ENCODE measurements around the gene PROSER2. TPM values are rescaled to one million over a fixed set of nuclear protein-coding genes. Genes with fewer than 3 reads are reported as not detected.

The PROSER2 gene
- total RNA-seq, 3 donors from 2014 or later (not counting 1 experiment from before 2014, with no cell fraction given) = 0.70 to 1.9 (median 1.1) TPM

- no peaks in the 10 kb centered on the region for H3K36me3 Mint-ChIP-seq
- Histone ChIP-seq H3K36me3 (ENCODE audit: control insufficient read depth, insufficient read depth, low read length) (no peaks in the 10 kb centered on the region), H3K9me3 (ENCODE audit: control insufficient read depth, insufficient read depth, low read length) (no peaks in the 10 kb centered on the region), H3K27me3 (ENCODE audit: control insufficient read depth, insufficient read depth, low read length) (peaks cover 7% of the 10 kb centered on the region), H3K27ac (ENCODE audit: low read length) (no peak overlapping the region), H3K4me3 (ENCODE audit: low read length) (no peak overlapping the region), H3K4me1 (ENCODE audit: control insufficient read depth, insufficient read depth, low read length) (peaks cover 7% of the 10 kb centered on the region)
- intact Hi-C loops (cut with micrococcal nuclease) = no loop called here
- 94% methylated on average over 11 of the region's 11 CpGs for WGBS (ENCODE audit: insufficient coverage)
- peaks cover under 1 to 2% of the 10 kb centered on the region in 2 donors for H3K4me1 Mint-ChIP-seq
- H3K27me3 Mint-ChIP-seq (ENCODE audit: low read depth in 2 of 2) = peaks cover 40 to 44% of the 10 kb centered on the region in 2 donors
- no peak overlapping the region for H3K27ac Mint-ChIP-seq
- no peak for ATAC-seq
- no peak overlapping the region for H3K4me3 Mint-ChIP-seq
- no peak for TF ChIP-seq CTCF (IDR thresholded peaks at IDR 0.05)
- H3K9me3 Mint-ChIP-seq = no peaks in the 10 kb centered on the region
- DNase-seq = no peak
These were observed 1.7 kb downstream of the PROSER2 start for GRCh38 chr10:11824825-11825224.

- Histone ChIP-seq H3K27ac (ENCODE audit: low read length) (no peak overlapping the region), H3K4me3 (ENCODE audit: low read length) (no peak overlapping the region), H3K4me1 (ENCODE audit: control insufficient read depth, insufficient read depth, low read length) (peaks cover 7% of the 10 kb centered on the region), H3K36me3 (ENCODE audit: control insufficient read depth, insufficient read depth, low read length) (no peaks in the 10 kb centered on the region), H3K9me3 (ENCODE audit: control insufficient read depth, insufficient read depth, low read length) (no peaks in the 10 kb centered on the region), H3K27me3 (ENCODE audit: control insufficient read depth, insufficient read depth, low read length) (peaks cover 7% of the 10 kb centered on the region)
- no peak for ATAC-seq
- no peaks in the 10 kb centered on the region for H3K4me1 Mint-ChIP-seq
- H3K9me3 Mint-ChIP-seq = no peaks in the 10 kb centered on the region
- H3K27ac Mint-ChIP-seq = no peak overlapping the region
- no peak for TF ChIP-seq CTCF (IDR thresholded peaks at IDR 0.05)
- 92% methylated on average over 16 of the region's 19 CpGs for WGBS (ENCODE audit: insufficient coverage)
- H3K36me3 Mint-ChIP-seq = no peaks in the 10 kb centered on the region
- peaks cover 44 to 47% of the 10 kb centered on the region in 2 donors for H3K27me3 Mint-ChIP-seq (ENCODE audit: low read depth in 2 of 2)
- no peak for DNase-seq
- intact Hi-C loops (cut with micrococcal nuclease) = no loop called here
- H3K4me3 Mint-ChIP-seq = no peak overlapping the region
These were observed 2.7 kb downstream of the PROSER2 start for GRCh38 chr10:11825796-11826414.

GRCh38 chr10:11827006-11827405, 3.9 kb downstream of the PROSER2 start:
- TF ChIP-seq CTCF (IDR thresholded peaks at IDR 0.05) = no peak
- Mint-ChIP-seq H3K4me1 (no peaks in the 10 kb centered on the region), H3K36me3 (no peaks in the 10 kb centered on the region), H3K27me3 (ENCODE audit: low read depth in 2 of 2) (peaks cover 38 to 39% of the 10 kb centered on the region in 2 donors), H3K9me3 (no peaks in the 10 kb centered on the region), H3K27ac (no peak overlapping the region), H3K4me3 (no peak overlapping the region)
- WGBS (ENCODE audit: insufficient coverage) = 87% methylated on average over 10 of the region's 10 CpGs
- intact Hi-C loops (cut with micrococcal nuclease) = no loop called here
- H3K4me3 ChIP-seq (ENCODE audit: low read length) = no peak overlapping the region
- no peak for DNase-seq
- ATAC-seq = no peak
- H3K27me3 ChIP-seq (ENCODE audit: control insufficient read depth, insufficient read depth, low read length) = peaks cover 7% of the 10 kb centered on the region
- H3K4me1 ChIP-seq (ENCODE audit: control insufficient read depth, insufficient read depth, low read length) = peaks cover 7% of the 10 kb centered on the region
- H3K36me3 ChIP-seq (ENCODE audit: control insufficient read depth, insufficient read depth, low read length) = no peaks in the 10 kb centered on the region
- H3K9me3 ChIP-seq (ENCODE audit: control insufficient read depth, insufficient read depth, low read length) = no peaks in the 10 kb centered on the region
- no peak overlapping the region for H3K27ac ChIP-seq (ENCODE audit: low read length)

- WGBS (ENCODE audit: insufficient coverage) = 89% methylated on average over 5 of the region's 6 CpGs
- H3K36me3 Mint-ChIP-seq = no peaks in the 10 kb centered on the region
- Histone ChIP-seq H3K4me3 (ENCODE audit: low read length) (no peak overlapping the region), H3K36me3 (ENCODE audit: control insufficient read depth, insufficient read depth, low read length) (no peaks in the 10 kb centered on the region), H3K9me3 (ENCODE audit: control insufficient read depth, insufficient read depth, low read length) (no peaks in the 10 kb centered on the region), H3K27me3 (ENCODE audit: control insufficient read depth, insufficient read depth, low read length) (peaks cover 7% of the 10 kb centered on the region), H3K4me1 (ENCODE audit: control insufficient read depth, insufficient read depth, low read length) (peaks cover 7% of the 10 kb centered on the region), H3K27ac (ENCODE audit: low read length) (no peak overlapping the region)
- H3K27ac Mint-ChIP-seq = no peak overlapping the region
- intact Hi-C loops (cut with micrococcal nuclease) = no loop called here
- no peaks in the 10 kb centered on the region for H3K9me3 Mint-ChIP-seq
- TF ChIP-seq CTCF (IDR thresholded peaks at IDR 0.05) = no peak
- peaks cover 35 to 38% of the 10 kb centered on the region in 2 donors for H3K27me3 Mint-ChIP-seq (ENCODE audit: low read depth in 2 of 2)
- ATAC-seq (no peak), DNase-seq (no peak)
- no peaks in the 10 kb centered on the region for H3K4me1 Mint-ChIP-seq
- H3K4me3 Mint-ChIP-seq = no peak overlapping the region
These were observed 4.3 kb downstream of the PROSER2 start for GRCh38 chr10:11827414-11827813.
